HEK293 (cell line): ENCODE measurements around the gene PFN4.

Source experiments
- CTCF ChIA-PET: fragments of 350-600 bp; formaldehyde crosslinking; extraction: SDS; loops from one replicate; lab custom pipeline; 2021; ENCODE audit warnings: antibody characterized with exemption; lab: Yijun Ruan, JAX
- POLR2A ChIA-PET: fragments of 300-600 bp; formaldehyde crosslinking; extraction: SDS; loops from one replicate; lab custom pipeline; 2020; ENCODE audit warnings: antibody characterized with exemption, inconsistent platforms; lab: Yijun Ruan, JAX
- H3K27ac ChIP-seq: fragments of 200-500 bp; sonication (Bioruptor generic); 2 replicates; pipeline ENCODE4 v1.5.1; 2014; ENCODE audit warnings: low read depth, low read length, control low read depth, inconsistent platforms; ENCODE audit errors: extremely low read depth
- H3K36me3 ChIP-seq, 2 experiments: fragments of 200-500 bp in 1 of 2; sonication (Bioruptor generic) in 1 of 2; 1 replicate in 1 of 2; 2 replicates in 1 of 2; pipeline ENCODE4 v1.5.1; 2014 to 2017; ENCODE audit warnings: inconsistent platforms in 2 of 2, low read length in 2 of 2; ENCODE audit not compliant: control insufficient read depth in 2 of 2, insufficient read depth in 1 of 2
- H3K4me1 ChIP-seq: fragments of 200-500 bp; sonication (Bioruptor generic); 2 replicates; pipeline ENCODE4 v1.5.1; 2014; ENCODE audit warnings: mild to moderate bottlenecking, low read length, inconsistent platforms; ENCODE audit not compliant: control insufficient read depth, insufficient read depth
- H3K4me3 ChIP-seq: 2 replicates; pipeline ENCODE4 v1.5.1; 2011; ENCODE audit warnings: low read depth, mild to moderate bottlenecking, control low read depth, low read length, moderate library complexity
- H3K9me3 ChIP-seq: fragments of 200-500 bp; sonication (Bioruptor generic); 2 replicates; pipeline ENCODE4 v1.5.1; 2014; ENCODE audit warnings: low read depth, low read length, inconsistent platforms; ENCODE audit not compliant: control insufficient read depth, insufficient read depth
- GLI4 ChIP-seq: fragments of 450-650 bp; formaldehyde crosslinking; IDR thresholded peaks from 2 replicates; pipeline ENCODE4 v1.5.1; 2016; ENCODE audit warnings: missing biosample characterization, missing genetic modification characterization
- GLIS2 ChIP-seq: fragments of 450-650 bp; formaldehyde crosslinking; IDR thresholded peaks from 2 replicates; pipeline ENCODE4 v1.5.1; 2016; ENCODE audit warnings: missing biosample characterization, missing genetic modification characterization
- KLF9 ChIP-seq: fragments of 450-650 bp; formaldehyde crosslinking; IDR thresholded peaks from 2 replicates; pipeline ENCODE4 v1.5.1; 2016; ENCODE audit warnings: missing biosample characterization, missing genetic modification characterization, low read depth
- RBAK ChIP-seq: fragments of 450-650 bp; formaldehyde crosslinking; IDR thresholded peaks from 2 replicates; pipeline ENCODE4 v1.5.1; 2016; ENCODE audit warnings: missing biosample characterization, missing genetic modification characterization
- SCRT2 ChIP-seq: fragments of 450-650 bp; formaldehyde crosslinking; IDR thresholded peaks from 2 replicates; pipeline ENCODE4 v1.5.1; 2016; ENCODE audit warnings: missing biosample characterization, missing genetic modification characterization
- ZBTB48 ChIP-seq: fragments of 450-650 bp; formaldehyde crosslinking; IDR thresholded peaks from 2 replicates; pipeline ENCODE4 v1.5.1; 2016; ENCODE audit warnings: missing biosample characterization, missing genetic modification characterization
- ZFP3 ChIP-seq: fragments of 450-650 bp; formaldehyde crosslinking; IDR thresholded peaks from 2 replicates; pipeline ENCODE4 v1.5.1; 2016; ENCODE audit warnings: low read depth, missing biosample characterization, missing genetic modification characterization
- ZFP37 ChIP-seq: fragments of 450-650 bp; formaldehyde crosslinking; IDR thresholded peaks from 2 replicates; pipeline ENCODE4 v1.5.1; 2016; ENCODE audit warnings: missing biosample characterization, missing genetic modification characterization
- ZFP41 ChIP-seq: fragments of 450-650 bp; formaldehyde crosslinking; IDR thresholded peaks from 2 replicates; pipeline ENCODE4 v1.5.1; 2016; ENCODE audit warnings: missing biosample characterization, missing genetic modification characterization, borderline replicate concordance
- ZNF10 ChIP-seq: fragments of 450-650 bp; formaldehyde crosslinking; IDR thresholded peaks from 2 replicates; pipeline ENCODE4 v1.5.1; 2017; ENCODE audit warnings: missing biosample characterization, missing genetic modification characterization
- ZNF112 ChIP-seq: fragments of 450-650 bp; formaldehyde crosslinking; IDR thresholded peaks from 2 replicates; pipeline ENCODE4 v1.5.0; 2017; ENCODE audit warnings: missing biosample characterization, missing genetic modification characterization
- ZNF146 ChIP-seq: fragments of 450-650 bp; formaldehyde crosslinking; IDR thresholded peaks from 2 replicates; pipeline ENCODE4 v1.5.1; 2016; ENCODE audit warnings: missing biosample characterization, missing genetic modification characterization
- ZNF16 ChIP-seq: fragments of 450-650 bp; formaldehyde crosslinking; IDR thresholded peaks from 2 replicates; pipeline ENCODE4 v1.5.1; 2016; ENCODE audit warnings: low read depth, missing biosample characterization, missing genetic modification characterization
- ZNF239 ChIP-seq: fragments of 450-650 bp; formaldehyde crosslinking; IDR thresholded peaks from 2 replicates; pipeline ENCODE4 v1.5.1; 2016; ENCODE audit warnings: missing biosample characterization, missing genetic modification characterization
- ZNF248 ChIP-seq: fragments of 450-650 bp; formaldehyde crosslinking; IDR thresholded peaks from 2 replicates; pipeline ENCODE4 v1.5.1; 2017; ENCODE audit warnings: missing biosample characterization, missing genetic modification characterization
- ZNF266 ChIP-seq: fragments of 450-650 bp; formaldehyde crosslinking; IDR thresholded peaks from 2 replicates; pipeline ENCODE4 v1.5.1; 2016; ENCODE audit warnings: missing biosample characterization, missing genetic modification characterization, low read depth
- ZNF394 ChIP-seq: fragments of 450-650 bp; formaldehyde crosslinking; IDR thresholded peaks from 2 replicates; pipeline ENCODE4 v1.5.1; 2016; ENCODE audit warnings: missing biosample characterization, missing genetic modification characterization, mild to moderate bottlenecking, moderate library complexity, borderline replicate concordance
- ZNF561 ChIP-seq: fragments of 450-650 bp; IDR thresholded peaks from 2 replicates; pipeline ENCODE4 v1.5.1; 2018; ENCODE audit warnings: missing biosample characterization, missing genetic modification characterization, borderline replicate concordance
- ZNF600 ChIP-seq: fragments of 450-650 bp; formaldehyde crosslinking; IDR thresholded peaks from 2 replicates; pipeline ENCODE4 v1.5.1; 2016; ENCODE audit warnings: missing biosample characterization, missing genetic modification characterization
- ZNF624 ChIP-seq: fragments of 450-650 bp; formaldehyde crosslinking; IDR thresholded peaks from 2 replicates; pipeline ENCODE4 v1.5.1; 2017; ENCODE audit warnings: missing biosample characterization, missing genetic modification characterization
- TF ChIP-seq, protein P1 (sequence below): fragments of 450-650 bp; formaldehyde crosslinking; IDR thresholded peaks from 2 replicates; pipeline ENCODE4 v1.5.1; 2016; ENCODE audit warnings: missing biosample characterization, missing genetic modification characterization
- TF ChIP-seq, protein P2 (sequence below): fragments of 450-650 bp; formaldehyde crosslinking; IDR thresholded peaks from 2 replicates; pipeline ENCODE4 v1.5.1; 2016; ENCODE audit warnings: missing biosample characterization, missing genetic modification characterization
- TF ChIP-seq, protein P3 (sequence below): fragments of 450-650 bp; formaldehyde crosslinking; IDR thresholded peaks from 2 replicates; pipeline ENCODE4 v1.5.1; 2017; ENCODE audit warnings: missing biosample characterization, missing genetic modification characterization
- TF ChIP-seq, protein P4 (sequence below): fragments of 450-650 bp; formaldehyde crosslinking; IDR thresholded peaks from 2 replicates; pipeline ENCODE4 v1.5.1; 2017; ENCODE audit warnings: missing biosample characterization, missing genetic modification characterization
- TF ChIP-seq, protein P5 (sequence below): sonication (generic); formaldehyde crosslinking; IDR thresholded peaks from 2 replicates; pipeline ENCODE4 v1.8.1; 2022; ENCODE audit warnings: mild to moderate bottlenecking, moderate library complexity, missing genetic modification reagents
- TF ChIP-seq, protein P6 (sequence below): fragments of 450-650 bp; formaldehyde crosslinking; IDR thresholded peaks from 2 replicates; pipeline ENCODE4 v1.5.1; 2016; ENCODE audit warnings: missing biosample characterization, missing genetic modification characterization

The PFN4 gene, protein sequence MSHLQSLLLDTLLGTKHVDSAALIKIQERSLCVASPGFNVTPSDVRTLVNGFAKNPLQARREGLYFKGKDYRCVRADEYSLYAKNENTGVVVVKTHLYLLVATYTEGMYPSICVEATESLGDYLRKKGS

DNA sequence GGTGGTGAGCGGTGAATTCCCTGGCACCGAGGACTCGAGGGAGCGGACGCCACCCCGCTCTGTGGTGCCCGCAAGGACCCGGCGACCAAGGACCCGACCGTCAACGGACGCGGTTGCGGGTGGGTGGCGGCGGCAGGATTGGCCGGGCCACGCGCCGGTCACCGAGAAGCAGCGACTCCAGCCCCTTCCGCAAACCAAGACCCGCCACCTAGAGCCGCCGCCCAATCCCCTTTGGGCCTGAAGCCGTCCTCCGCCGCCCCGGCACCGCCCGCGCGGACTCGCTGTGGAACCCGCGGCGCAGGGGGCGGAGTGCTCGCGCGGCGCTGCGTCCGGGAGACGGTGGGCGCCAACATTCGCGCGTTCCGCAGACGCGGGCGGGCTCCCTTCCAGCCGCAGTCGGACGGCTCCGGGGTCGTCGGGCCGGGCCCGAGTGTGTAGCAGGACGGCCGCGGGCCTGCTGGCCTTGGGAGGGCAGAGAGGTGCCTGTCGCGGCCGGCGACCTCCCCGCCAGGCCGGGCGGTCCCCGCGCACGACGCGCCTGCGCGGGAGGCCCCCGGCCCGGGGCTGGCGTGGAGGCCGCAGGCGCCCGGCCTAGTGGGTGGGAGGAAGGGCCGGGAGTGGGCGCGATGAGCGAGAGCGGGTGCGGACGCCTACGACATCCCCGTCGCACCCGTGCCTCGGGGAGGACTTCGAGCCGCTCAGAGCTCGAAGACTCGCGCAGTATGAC is at the start of gene PFN4, which contains the start of gene FAM228B:
Gene PFN4, minus strand, starts transcription at position 140 of the 727 bp plus-strand sequence. CDS start 799 bp downstream, outside the sequence.
Gene FAM228B, plus strand, starts transcription at position 275 of the 727 bp plus-strand sequence. CDS start 893 bp downstream, outside the sequence.
- Histone ChIP-seq H3K9me3 (no peaks in the 10 kb centered on the region), H3K4me1 (peaks cover 3% of the 10 kb centered on the region), H3K4me3 (peak within 1 kb of the TSS; percentile 72), H3K27ac (peak within 1 kb of the TSS; percentile 79), H3K36me3 (no peaks in the 10 kb centered on the region)
- POLR2A ChIA-PET: interaction anchor here (0.7 to 2.0 kb wide), 5 partner anchors 12 to 196 kb away, joined by 3 to 11 read pairs (median 4); partner anchors contain the start of genes ATAD2B, SF3B6, TP53I3 and WDCP
- CTCF ChIA-PET: no interaction called here
- no peak for TF ChIP-seq ZFP41
- no peak for TF ChIP-seq ZNF394
- TF ChIP-seq ZNF266 (tag by site-specific recombination): no peak
- TF ChIP-seq, protein P1, sequence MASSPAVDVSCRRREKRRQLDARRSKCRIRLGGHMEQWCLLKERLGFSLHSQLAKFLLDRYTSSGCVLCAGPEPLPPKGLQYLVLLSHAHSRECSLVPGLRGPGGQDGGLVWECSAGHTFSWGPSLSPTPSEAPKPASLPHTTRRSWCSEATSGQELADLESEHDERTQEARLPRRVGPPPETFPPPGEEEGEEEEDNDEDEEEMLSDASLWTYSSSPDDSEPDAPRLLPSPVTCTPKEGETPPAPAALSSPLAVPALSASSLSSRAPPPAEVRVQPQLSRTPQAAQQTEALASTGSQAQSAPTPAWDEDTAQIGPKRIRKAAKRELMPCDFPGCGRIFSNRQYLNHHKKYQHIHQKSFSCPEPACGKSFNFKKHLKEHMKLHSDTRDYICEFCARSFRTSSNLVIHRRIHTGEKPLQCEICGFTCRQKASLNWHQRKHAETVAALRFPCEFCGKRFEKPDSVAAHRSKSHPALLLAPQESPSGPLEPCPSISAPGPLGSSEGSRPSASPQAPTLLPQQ (tag by site-specific recombination): 0 out of 2 replicates have a peak, but pooled peaks have one; percentile 36
- TF ChIP-seq ZNF10 (tag by site-specific recombination): no peak; the same call in 1 of the 2 replicates
- no peak for TF ChIP-seq ZNF248 (tag by site-specific recombination)
- TF ChIP-seq ZNF561 (tag by site-specific recombination): peak; percentile 89
- TF ChIP-seq, protein P2, sequence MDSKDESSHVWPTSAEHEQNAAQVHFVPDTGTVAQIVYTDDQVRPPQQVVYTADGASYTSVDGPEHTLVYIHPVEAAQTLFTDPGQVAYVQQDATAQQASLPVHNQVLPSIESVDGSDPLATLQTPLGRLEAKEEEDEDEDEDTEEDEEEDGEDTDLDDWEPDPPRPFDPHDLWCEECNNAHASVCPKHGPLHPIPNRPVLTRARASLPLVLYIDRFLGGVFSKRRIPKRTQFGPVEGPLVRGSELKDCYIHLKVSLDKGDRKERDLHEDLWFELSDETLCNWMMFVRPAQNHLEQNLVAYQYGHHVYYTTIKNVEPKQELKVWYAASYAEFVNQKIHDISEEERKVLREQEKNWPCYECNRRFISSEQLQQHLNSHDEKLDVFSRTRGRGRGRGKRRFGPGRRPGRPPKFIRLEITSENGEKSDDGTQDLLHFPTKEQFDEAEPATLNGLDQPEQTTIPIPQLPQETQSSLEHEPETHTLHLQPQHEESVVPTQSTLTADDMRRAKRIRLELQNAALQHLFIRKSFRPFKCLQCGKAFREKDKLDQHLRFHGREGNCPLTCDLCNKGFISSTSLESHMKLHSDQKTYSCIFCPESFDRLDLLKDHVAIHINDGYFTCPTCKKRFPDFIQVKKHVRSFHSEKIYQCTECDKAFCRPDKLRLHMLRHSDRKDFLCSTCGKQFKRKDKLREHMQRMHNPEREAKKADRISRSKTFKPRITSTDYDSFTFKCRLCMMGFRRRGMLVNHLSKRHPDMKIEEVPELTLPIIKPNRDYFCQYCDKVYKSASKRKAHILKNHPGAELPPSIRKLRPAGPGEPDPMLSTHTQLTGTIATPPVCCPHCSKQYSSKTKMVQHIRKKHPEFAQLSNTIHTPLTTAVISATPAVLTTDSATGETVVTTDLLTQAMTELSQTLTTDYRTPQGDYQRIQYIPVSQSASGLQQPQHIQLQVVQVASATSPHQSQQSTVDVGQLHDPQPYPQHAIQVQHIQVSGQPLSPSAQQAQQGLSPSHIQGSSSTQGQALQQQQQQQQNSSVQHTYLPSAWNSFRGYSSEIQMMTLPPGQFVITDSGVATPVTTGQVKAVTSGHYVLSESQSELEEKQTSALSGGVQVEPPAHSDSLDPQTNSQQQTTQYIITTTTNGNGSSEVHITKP (tag by site-specific recombination): no peak; the same call in none of the 2 replicates
- TF ChIP-seq, protein P3, sequence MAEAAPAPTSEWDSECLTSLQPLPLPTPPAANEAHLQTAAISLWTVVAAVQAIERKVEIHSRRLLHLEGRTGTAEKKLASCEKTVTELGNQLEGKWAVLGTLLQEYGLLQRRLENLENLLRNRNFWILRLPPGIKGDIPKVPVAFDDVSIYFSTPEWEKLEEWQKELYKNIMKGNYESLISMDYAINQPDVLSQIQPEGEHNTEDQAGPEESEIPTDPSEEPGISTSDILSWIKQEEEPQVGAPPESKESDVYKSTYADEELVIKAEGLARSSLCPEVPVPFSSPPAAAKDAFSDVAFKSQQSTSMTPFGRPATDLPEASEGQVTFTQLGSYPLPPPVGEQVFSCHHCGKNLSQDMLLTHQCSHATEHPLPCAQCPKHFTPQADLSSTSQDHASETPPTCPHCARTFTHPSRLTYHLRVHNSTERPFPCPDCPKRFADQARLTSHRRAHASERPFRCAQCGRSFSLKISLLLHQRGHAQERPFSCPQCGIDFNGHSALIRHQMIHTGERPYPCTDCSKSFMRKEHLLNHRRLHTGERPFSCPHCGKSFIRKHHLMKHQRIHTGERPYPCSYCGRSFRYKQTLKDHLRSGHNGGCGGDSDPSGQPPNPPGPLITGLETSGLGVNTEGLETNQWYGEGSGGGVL (tag by site-specific recombination): peak; percentile 55; the same call in 1 of the 2 replicates
- TF ChIP-seq ZFP3 (tag by site-specific recombination): no peak
- TF ChIP-seq, protein P4, sequence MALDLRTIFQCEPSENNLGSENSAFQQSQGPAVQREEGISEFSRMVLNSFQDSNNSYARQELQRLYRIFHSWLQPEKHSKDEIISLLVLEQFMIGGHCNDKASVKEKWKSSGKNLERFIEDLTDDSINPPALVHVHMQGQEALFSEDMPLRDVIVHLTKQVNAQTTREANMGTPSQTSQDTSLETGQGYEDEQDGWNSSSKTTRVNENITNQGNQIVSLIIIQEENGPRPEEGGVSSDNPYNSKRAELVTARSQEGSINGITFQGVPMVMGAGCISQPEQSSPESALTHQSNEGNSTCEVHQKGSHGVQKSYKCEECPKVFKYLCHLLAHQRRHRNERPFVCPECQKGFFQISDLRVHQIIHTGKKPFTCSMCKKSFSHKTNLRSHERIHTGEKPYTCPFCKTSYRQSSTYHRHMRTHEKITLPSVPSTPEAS: 0 out of 2 replicates have a peak, but pooled peaks have one; percentile 14
- TF ChIP-seq ZFP37 (tag by site-specific recombination): peak; percentile 85
- TF ChIP-seq ZNF16 (tag by site-specific recombination): no peak
- no peak for TF ChIP-seq RBAK (tag by site-specific recombination)
- TF ChIP-seq SCRT2: peak; percentile 9; the same call in 1 of the 2 replicates
- TF ChIP-seq ZNF239 (tag by site-specific recombination): no peak
- TF ChIP-seq, protein P5, sequence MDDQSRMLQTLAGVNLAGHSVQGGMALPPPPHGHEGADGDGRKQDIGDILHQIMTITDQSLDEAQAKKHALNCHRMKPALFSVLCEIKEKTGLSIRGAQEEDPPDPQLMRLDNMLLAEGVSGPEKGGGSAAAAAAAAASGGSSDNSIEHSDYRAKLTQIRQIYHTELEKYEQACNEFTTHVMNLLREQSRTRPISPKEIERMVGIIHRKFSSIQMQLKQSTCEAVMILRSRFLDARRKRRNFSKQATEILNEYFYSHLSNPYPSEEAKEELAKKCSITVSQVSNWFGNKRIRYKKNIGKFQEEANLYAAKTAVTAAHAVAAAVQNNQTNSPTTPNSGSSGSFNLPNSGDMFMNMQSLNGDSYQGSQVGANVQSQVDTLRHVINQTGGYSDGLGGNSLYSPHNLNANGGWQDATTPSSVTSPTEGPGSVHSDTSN: peak; percentile 86
- TF ChIP-seq ZNF146 (tag by site-specific recombination): no peak
- peak; percentile 69; the same call in 1 of the 2 replicates for TF ChIP-seq ZBTB48 (tag by site-specific recombination)
- no peak for TF ChIP-seq GLI4 (tag by site-specific recombination)
- peak; percentile 55 for TF ChIP-seq ZNF600 (tag by site-specific recombination)
- no peak for TF ChIP-seq ZNF624 (tag by site-specific recombination)
- TF ChIP-seq ZNF112 (tag by site-specific recombination): no peak
- TF ChIP-seq KLF9 (tag by site-specific recombination): peak; percentile 1; the same call in 1 of the 2 replicates
- TF ChIP-seq, protein P6, sequence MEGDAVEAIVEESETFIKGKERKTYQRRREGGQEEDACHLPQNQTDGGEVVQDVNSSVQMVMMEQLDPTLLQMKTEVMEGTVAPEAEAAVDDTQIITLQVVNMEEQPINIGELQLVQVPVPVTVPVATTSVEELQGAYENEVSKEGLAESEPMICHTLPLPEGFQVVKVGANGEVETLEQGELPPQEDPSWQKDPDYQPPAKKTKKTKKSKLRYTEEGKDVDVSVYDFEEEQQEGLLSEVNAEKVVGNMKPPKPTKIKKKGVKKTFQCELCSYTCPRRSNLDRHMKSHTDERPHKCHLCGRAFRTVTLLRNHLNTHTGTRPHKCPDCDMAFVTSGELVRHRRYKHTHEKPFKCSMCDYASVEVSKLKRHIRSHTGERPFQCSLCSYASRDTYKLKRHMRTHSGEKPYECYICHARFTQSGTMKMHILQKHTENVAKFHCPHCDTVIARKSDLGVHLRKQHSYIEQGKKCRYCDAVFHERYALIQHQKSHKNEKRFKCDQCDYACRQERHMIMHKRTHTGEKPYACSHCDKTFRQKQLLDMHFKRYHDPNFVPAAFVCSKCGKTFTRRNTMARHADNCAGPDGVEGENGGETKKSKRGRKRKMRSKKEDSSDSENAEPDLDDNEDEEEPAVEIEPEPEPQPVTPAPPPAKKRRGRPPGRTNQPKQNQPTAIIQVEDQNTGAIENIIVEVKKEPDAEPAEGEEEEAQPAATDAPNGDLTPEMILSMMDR (tag by site-specific recombination): peak; percentile 32
- peak; percentile 88; the same call in 1 of the 2 replicates for TF ChIP-seq GLIS2 (tag by site-specific recombination)
